AG09309 (cell line): ENCODE results near the gene TRERF1.

Source experiments
- DNase-seq: peaks from one replicate; pipeline ENCODE4 v3.0.0-alpha.2; 2010; ENCODE audit warnings: low read depth
- H3K4me3 ChIP-seq: 2 replicates; pipeline ENCODE4 v1.5.1; 2011; ENCODE audit warnings: mild to moderate bottlenecking, low read depth, low read length, moderate library complexity; ENCODE audit not compliant: control insufficient read depth
- TF ChIP-seq, protein P1 (sequence below): IDR thresholded peaks from 2 replicates; pipeline ENCODE4 v1.5.1; 2011; ENCODE audit warnings: mild to moderate bottlenecking, low read depth, low read length, inconsistent platforms; ENCODE audit not compliant: insufficient read depth, control insufficient read depth; ENCODE audit errors: missing control alignments

TRERF1 gene

DNA sequence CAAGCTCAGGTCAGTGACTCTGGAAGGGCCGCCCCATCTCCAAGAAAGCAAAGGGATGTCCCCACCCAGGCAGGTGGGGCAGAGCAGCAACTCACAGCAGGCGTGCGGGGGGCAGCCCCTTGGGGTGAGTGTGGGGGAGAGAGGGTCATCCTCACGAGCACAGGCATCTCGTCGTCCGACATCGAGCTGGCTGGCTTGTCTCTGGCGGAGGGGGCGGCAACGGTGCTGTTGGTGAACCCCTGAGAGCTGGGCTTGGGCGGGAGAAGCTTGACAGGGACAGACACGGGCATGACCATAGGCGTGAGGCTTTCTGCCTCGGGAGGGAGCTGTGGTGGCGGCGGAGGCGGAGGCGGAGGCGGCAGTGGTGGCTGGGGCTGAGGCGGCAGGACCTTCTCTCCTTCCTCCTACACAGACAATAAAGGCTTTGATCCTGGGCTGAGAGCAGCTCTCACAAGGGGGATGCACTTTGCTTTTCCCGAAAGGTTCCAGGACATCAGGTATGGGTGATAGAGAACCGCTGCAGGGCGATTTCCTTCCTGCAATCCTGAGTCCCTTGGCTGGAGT lies 188.5 kb downstream of the TRERF1 start:
- DNase-seq: no peak
- H3K4me3 ChIP-seq: no peak overlapping the region
- TF ChIP-seq, protein P1, sequence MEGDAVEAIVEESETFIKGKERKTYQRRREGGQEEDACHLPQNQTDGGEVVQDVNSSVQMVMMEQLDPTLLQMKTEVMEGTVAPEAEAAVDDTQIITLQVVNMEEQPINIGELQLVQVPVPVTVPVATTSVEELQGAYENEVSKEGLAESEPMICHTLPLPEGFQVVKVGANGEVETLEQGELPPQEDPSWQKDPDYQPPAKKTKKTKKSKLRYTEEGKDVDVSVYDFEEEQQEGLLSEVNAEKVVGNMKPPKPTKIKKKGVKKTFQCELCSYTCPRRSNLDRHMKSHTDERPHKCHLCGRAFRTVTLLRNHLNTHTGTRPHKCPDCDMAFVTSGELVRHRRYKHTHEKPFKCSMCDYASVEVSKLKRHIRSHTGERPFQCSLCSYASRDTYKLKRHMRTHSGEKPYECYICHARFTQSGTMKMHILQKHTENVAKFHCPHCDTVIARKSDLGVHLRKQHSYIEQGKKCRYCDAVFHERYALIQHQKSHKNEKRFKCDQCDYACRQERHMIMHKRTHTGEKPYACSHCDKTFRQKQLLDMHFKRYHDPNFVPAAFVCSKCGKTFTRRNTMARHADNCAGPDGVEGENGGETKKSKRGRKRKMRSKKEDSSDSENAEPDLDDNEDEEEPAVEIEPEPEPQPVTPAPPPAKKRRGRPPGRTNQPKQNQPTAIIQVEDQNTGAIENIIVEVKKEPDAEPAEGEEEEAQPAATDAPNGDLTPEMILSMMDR: no peak

DNA sequence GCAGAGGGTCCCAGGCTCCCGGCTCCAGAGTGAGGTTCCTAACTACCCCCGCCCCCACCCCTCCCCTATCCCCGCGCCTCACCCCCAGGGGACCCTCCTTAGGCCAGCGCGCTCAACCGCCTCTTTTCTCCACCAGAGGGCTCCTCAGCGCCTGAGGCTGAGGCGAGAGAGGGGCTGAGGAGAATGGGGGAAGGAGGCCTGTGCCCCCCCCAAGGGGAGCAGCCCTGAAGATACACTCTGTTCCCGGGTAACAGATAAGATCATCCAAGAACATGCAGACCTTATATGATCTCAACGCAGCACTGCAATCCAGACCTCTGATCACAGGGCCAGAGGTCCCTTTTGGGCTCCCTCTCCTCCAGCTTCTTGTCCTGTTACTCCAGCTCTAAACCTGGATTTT lies 190.8 kb downstream of the TRERF1 start:
- no peak for DNase-seq
- H3K4me3 ChIP-seq: no peak overlapping the region
- TF ChIP-seq, protein P1: peak; percentile 44

DNA sequence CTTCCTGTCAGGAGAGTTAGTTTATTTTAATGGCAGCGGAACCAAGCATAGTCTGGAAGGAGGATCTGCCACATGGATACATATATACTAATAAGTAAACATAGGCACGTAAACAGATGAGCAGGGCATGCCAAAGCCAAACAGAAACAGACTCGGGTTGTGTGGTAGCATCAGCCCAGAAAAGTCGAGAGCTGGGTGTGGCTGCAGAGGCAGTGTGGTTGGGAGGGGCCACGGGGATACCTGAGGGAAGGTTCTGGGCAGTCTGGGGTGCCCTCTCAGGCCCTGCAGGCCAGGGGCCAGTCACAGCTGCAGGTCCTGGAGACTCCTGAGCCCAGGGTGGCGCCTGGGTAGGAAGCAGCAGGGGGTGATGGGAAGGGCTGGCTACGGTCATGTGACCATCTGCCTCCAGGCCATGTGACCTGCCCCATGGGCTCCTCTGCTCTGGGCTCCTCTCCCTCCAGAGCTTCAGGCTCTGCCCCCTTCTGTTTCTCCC lies 191.3 kb downstream of the TRERF1 start:
- no peak for DNase-seq
- no peak overlapping the region for H3K4me3 ChIP-seq
- TF ChIP-seq, protein P1: no peak

DNA sequence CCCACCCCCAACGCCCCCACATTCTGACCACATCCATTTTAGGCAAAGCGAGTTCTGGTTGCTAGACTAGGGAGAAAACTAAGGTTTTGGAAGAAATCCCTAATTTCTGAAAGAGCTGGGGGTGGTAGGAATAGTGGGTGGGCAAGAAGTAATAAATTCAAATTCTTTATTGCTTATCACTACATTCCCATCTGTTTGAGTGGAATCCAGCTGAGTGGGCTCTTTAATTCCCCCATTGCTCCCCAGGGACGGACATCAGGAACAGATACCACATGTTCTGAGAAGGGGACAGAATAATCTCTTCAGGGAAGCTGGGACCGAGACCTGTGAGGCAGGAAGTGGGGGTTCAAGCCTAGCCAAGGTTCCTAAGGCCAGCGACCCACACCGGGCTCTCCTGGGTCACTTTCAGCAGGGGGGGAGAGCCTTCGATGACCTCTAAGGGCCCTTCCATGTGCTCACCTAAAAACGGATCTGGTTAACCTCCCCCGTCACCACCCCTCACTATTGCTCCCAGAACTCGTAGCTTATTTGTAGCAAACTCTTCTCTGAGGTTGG lies 191.8 kb downstream of the TRERF1 start:
- TF ChIP-seq, protein P1: no peak
- DNase-seq: no peak
- H3K4me3 ChIP-seq: no peak overlapping the region

DNA sequence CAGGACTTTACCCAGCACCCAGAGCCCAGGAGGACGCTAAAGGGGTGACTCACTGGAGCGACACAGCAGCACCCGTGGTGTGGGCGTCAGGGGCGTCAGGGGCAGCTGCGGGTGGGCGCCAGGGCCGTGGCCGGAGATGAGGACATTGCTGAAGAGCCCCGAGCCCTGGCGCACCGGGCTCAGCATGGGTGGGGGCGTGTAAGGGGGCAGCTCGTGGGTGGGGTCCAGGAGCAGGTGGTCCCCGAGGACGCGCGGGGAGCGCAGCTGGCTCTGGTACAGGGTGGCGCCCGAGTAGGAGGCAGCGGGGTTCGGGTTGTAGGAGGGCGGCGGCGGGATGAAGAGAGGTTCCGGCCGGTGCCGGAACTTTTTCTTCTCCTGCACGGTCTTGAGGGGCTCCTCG lies 192.4 kb downstream of the TRERF1 start:
- H3K4me3 ChIP-seq: no peak overlapping the region
- no peak for DNase-seq
- TF ChIP-seq, protein P1: no peak

DNA sequence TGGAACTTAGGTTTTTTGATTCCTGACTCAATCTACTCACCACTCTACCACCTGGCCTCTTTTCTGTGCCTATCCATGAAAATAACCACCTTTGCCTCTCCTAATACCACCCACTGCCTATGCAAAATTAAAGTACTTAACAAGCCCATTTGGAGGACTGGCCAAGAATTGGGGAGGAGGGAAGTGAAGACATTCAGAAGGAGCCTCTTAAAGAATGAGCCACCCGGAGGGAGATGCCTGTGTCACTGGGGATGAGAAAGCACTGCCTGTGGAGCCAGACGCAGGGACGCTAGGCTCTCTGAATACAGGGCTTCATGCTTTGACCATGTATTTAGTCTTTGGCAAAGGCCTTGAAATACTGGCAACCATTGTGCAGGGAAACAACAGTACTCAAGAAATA lies 194.1 kb downstream of the TRERF1 start:
- DNase-seq: no peak
- TF ChIP-seq, protein P1: no peak
- H3K4me3 ChIP-seq: no peak overlapping the region
